A673 (cell line): ENCODE results near the gene L3MBTL1.

Source experiments
- CTCF ChIP-seq: fragments of 300-800, 200-600 bp; sonication (generic); conservative IDR thresholded peaks from 2 replicates; pipeline ENCODE4 v1.5.1; 2017; ENCODE audit warnings: low read depth, mild to moderate bottlenecking, antibody characterized with exemption, low read length, moderate library complexity, mixed read lengths
- EZH2 ChIP-seq: fragments of 200-600 bp; sonication (generic); IDR thresholded peaks from 2 replicates; pipeline ENCODE4 v1.6.1; 2017; ENCODE audit warnings: borderline replicate concordance, low read depth, mild to moderate bottlenecking, mixed read lengths, antibody characterized with exemption, low read length; ENCODE audit not compliant: poor library complexity, severe bottlenecking

- TF ChIP-seq CTCF (no peak), EZH2 (no peak)
These were observed 35.6 kb downstream of the L3MBTL1 start for GRCh38 chr20:43543138-43543537.
